Esophagus (tissue), 2 donors: Measurements from ENCODE around the gene TNFRSF21. TPM values are rescaled to one million over a fixed set of nuclear protein-coding genes. Genes with fewer than 3 reads are reported as not detected.

Experiments
- H3K27ac ChIP-seq, 2 donors: one replicate each; pipeline ENCODE4 v1.5.1; 2013; ENCODE audit warnings: low read depth in 2 of 2, mild to moderate bottlenecking in 2 of 2, inconsistent platforms in 1 of 2, low read length in 1 of 2, moderate library complexity in 1 of 2
- H3K27me3 ChIP-seq, 2 donors: one replicate each; pipeline ENCODE4 v1.6.1; 2013; ENCODE audit warnings: low read length in 2 of 2, control low read depth in 1 of 2, mild to moderate bottlenecking in 1 of 2; ENCODE audit not compliant: insufficient read depth in 2 of 2, control insufficient read depth in 1 of 2
- H3K36me3 ChIP-seq, 2 donors: one replicate each; pipeline ENCODE4 v1.6.1; 2013; ENCODE audit warnings: low read length in 1 of 2; ENCODE audit not compliant: control insufficient read depth in 2 of 2, insufficient read depth in 2 of 2
- H3K4me1 ChIP-seq, 2 donors: one replicate each; pipeline ENCODE4 v1.6.1; 2013; ENCODE audit warnings: low read length in 1 of 2; ENCODE audit not compliant: control insufficient read depth in 2 of 2, insufficient read depth in 2 of 2
- H3K4me3 ChIP-seq, 2 donors: one replicate each; pipeline ENCODE4 v1.5.1; 2013; ENCODE audit warnings: low read length in 2 of 2, mild to moderate bottlenecking in 2 of 2, low read depth in 1 of 2, moderate library complexity in 1 of 2
- H3K9me3 ChIP-seq, 2 donors: one replicate each; pipeline ENCODE4 v1.6.1; 2013; ENCODE audit warnings: mild to moderate bottlenecking in 2 of 2, low read depth in 1 of 2, low read length in 1 of 2, moderate library complexity in 1 of 2; ENCODE audit not compliant: control insufficient read depth in 2 of 2, insufficient read depth in 1 of 2
- WGBS, 2 donors: extraction: QIAGEN DNeasy Blood & Tissue Kit; methylation state at CpG; one replicate each; pipeline ENCODE4 v1.1.7; 2013; 5-methylcytosine and 5-hydroxymethylcytosine counted together
- polyA plus RNA-seq, 2 donors: library from polyadenylated mRNA; stranded (reverse); fragments of 200-250 nt; gene quantifications; one replicate each; pipeline ENCODE4 v1.2.3, GENCODE V29; 2013
- donor health status: healthy with polysubstance abuse.
- donor health status: Bipolar disorder and iron deficiency.

TNFRSF21 gene
- 10 to 100 TPM; 21.2 to 24.3 TPM for polyA plus RNA-seq

DNA sequence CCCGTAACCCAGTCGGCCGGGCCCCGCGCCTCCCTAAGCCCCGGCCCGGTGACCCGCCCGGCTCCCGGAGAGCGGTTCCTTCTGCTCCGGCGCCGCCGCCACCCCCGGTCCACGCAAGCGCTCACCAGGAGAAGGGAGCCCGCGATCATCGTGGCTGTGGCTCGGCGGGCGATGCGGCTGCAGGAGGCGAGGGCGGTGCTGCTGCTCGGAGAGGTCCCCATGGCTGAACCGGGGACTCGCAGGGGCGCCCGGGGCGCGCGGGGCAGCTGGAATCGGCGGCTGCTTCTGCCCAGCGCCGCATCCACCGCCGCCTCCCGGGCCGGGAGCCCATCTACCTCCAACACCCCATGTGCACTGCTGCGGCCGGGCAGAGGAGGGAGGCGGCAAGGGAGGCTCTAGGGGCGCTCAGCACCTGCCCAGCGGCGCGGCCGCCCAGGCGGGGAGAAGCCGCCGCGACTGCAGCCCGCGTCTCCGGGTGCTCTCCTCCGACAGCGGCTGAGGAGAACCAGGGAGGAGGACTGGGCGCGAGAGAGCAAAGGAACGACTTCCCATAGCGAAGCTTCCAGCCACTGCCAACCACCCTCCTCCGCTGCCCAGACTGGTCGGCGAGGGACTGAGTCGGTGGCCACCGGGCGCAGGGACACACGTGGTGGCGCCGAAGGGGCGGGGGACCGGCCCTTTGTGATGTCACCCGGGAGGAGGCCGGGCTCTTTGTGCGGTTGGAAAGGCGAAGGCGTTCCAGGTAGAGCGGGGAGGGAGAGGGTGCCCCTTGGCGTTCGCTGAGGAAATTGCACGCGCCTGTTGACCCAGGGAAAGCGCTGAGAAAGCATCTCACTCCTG lies at the start of gene TNFRSF21:
TSS of gene TNFRSF21 (minus strand) at position 615 of the 840 bp plus-strand sequence. CDS start at position 221, 394 bp downstream.
- Histone ChIP-seq H3K9me3 (no peaks in the 10 kb centered on the region), H3K27ac (peak within 1 kb of the TSS; percentile 61 to 80), H3K4me1 (no peaks in the 10 kb centered on the region), H3K36me3 (no peaks in the 10 kb centered on the region), H3K27me3 (no peaks in the 10 kb centered on the region), H3K4me3 (peak within 1 kb of the TSS; percentile 75 to 81)
- WGBS, 2 donors: 0 to 1% methylated on average over 76 to 86 of the region's 86 CpGs

DNA sequence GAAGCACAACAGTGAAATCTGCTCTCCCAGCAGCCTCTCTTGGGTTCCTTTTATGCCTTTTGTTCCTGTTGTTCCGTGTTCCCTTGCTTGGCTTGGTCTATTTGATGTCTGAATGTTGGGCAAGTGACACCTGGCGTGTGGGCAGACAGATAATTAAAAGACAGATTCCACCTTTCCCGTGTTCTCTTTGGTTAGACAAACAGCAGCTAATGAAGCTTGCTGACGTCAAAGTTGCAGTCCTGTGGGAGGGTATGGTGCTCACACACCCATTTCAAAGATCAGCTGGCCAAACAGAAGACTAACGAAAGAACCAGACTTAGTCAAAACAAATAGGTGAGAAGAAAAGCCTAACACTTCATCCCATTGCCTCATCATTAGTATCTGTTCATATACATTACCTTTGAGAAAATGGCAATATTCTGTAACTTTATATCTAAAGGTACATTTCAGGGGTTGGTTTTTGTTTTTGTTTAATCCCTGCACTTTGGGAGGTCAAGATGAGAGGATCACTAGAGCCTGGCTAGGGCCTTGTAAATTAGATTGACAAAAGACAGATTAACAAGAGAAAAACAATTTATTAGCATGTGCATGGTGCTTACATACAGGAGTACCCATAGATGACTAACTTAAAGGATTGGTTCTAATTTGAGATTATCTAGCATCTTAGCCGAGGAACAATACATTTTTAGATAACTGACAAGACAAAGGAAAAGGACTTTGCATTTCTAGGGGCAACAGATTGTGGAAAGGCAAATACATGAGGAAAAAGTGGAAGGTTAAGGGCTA lies 48.9 kb upstream of the TNFRSF21 start:
- Histone ChIP-seq H3K4me3 (no peak overlapping the region), H3K9me3 (no peaks in the 10 kb centered on the region), H3K4me1 (no peaks in the 10 kb centered on the region), H3K27ac (no peak overlapping the region), H3K27me3 (no peaks in the 10 kb centered on the region), H3K36me3 (no peaks in the 10 kb centered on the region)
- 63 to 67% methylated on average over 6 of the region's 6 CpGs for WGBS, 2 donors

- Histone ChIP-seq H3K27me3 (no peaks in the 10 kb centered on the region), H3K36me3 (no peaks in the 10 kb centered on the region), H3K9me3 (no peaks in the 10 kb centered on the region), H3K4me1 (no peaks in the 10 kb centered on the region), H3K27ac (no peak overlapping the region), H3K4me3 (no peak overlapping the region)
- WGBS, 2 donors: 75 to 84% methylated on average over 2 of the region's 2 CpGs
Observed at GRCh38 chr6:47357827-47358226, 48.1 kb upstream of the TNFRSF21 start.

DNA sequence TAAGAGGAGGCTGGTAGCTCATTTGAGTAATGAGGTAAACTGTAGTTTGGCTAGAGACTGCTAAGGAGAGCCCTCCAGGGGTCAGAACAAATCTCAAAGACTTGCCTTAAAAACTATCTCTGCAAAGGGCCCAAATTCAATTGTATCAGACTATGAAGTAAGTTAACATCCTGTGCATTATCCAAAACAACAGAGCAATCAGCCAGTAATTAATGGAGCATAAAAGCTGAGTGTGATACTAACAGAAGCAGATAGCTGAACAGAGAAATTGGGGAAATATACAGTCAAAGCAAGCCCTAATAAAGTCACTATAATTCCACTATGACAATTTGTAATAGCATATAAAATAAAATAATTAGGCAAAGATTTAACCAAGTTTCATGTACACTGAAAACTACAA lies 45.8 kb upstream of the TNFRSF21 start:
- no peaks in the 10 kb centered on the region for H3K4me1 ChIP-seq
- H3K9me3 ChIP-seq: no peaks in the 10 kb centered on the region
- no peaks in the 10 kb centered on the region for H3K27me3 ChIP-seq
- no peak overlapping the region for H3K4me3 ChIP-seq
- no peak overlapping the region for H3K27ac ChIP-seq
- H3K36me3 ChIP-seq: no peaks in the 10 kb centered on the region

DNA sequence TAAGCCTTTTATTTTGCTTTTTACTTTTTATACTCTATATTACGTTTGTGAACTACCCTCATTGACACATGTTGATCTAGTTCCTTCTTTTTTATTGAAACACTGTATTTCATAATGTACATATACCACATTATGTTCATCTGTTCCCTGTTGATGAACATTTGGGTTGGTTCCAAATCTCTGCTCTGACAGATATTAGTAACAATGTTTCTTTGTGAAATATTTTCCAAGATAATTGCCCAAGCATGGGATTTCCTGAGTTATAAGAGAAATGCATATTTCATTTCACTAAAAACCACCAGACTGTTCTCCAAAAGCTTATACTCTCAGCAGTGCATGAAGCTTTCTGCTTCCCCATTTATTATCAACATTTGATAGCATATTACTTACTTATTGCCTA lies 44.2 kb upstream of the TNFRSF21 start:
- Histone ChIP-seq H3K27ac (no peak overlapping the region), H3K4me3 (no peak overlapping the region), H3K4me1 (no peaks in the 10 kb centered on the region), H3K27me3 (no peaks in the 10 kb centered on the region), H3K9me3 (no peaks in the 10 kb centered on the region), H3K36me3 (no peaks in the 10 kb centered on the region)
- WGBS, 2 donors: 32 to 41% methylated on average over 1 of the region's 1 CpG

DNA sequence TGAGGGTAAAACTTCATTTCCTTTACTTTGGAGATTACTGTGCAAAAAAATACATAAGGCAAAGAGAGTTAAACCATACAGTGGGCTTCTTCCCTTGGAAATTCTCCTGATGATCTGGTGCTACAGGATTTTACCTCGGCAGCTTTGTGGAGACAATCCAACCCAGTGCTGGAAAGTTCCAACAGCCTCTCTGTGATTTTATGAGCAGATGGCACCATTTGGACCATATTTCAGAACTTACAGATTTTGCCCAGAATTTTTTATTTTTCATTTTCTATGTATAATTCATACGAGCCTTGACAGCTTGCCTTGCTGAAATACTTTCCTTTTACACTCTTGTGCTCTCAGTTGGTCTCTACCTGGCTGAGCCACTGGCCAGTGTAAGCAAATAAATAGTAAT lies 43.3 kb upstream of the TNFRSF21 start:
- no peaks in the 10 kb centered on the region for H3K4me1 ChIP-seq
- H3K9me3 ChIP-seq: peaks cover 0 to 2% of the 10 kb centered on the region in 2 donors
- 67 to 85% methylated on average over 2 of the region's 2 CpGs for WGBS, 2 donors
- H3K27ac ChIP-seq: no peak overlapping the region
- no peaks in the 10 kb centered on the region for H3K27me3 ChIP-seq
- H3K4me3 ChIP-seq: no peak overlapping the region
- H3K36me3 ChIP-seq: no peaks in the 10 kb centered on the region

DNA sequence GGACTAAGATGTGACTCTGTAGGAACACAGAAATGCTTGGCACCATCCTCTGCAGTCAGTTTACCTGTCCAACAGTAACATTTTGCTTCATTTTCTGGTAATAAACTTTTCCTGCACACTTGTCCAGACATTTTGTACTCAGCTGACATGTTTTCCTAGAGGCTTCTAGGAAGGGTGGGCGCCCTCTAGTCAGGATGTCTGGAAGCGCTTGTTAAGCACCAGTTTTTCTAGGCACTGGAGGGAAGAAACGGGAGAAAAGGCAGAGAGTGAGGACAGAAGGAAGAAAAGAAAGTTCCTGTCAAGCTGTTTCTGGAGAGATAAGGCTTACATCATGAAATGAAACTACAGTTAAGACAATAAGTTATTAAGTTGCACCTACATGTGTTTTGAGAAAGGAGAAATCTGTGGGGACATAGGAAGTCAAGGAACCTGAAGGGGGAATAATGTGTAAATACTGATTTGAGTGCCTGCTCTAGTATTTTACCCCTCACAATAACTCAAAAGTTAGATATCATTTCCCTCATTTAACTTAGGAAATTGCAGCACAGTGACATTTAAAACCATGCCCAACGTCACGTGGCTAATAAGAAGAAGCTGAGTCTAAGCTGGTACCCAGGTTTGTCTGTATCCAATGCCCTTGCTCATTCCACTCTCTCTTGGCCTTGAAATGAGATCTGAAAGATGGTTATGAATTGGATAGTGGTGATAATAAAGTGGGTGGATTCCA lies 42.7 kb upstream of the TNFRSF21 start:
- Histone ChIP-seq H3K36me3 (no peaks in the 10 kb centered on the region), H3K27me3 (no peaks in the 10 kb centered on the region), H3K4me3 (no peak overlapping the region), H3K4me1 (no peaks in the 10 kb centered on the region), H3K9me3 (peaks cover 0 to 2% of the 10 kb centered on the region in 2 donors), H3K27ac (no peak overlapping the region)
- WGBS, 2 donors: 75 to 79% methylated on average over 5 of the region's 5 CpGs

- Histone ChIP-seq H3K4me3 (no peak overlapping the region), H3K4me1 (no peaks in the 10 kb centered on the region), H3K36me3 (no peaks in the 10 kb centered on the region), H3K27me3 (no peaks in the 10 kb centered on the region), H3K9me3 (peaks cover 0 to 2% of the 10 kb centered on the region in 2 donors), H3K27ac (no peak overlapping the region)
Observed at GRCh38 chr6:47351621-47352020, 41.9 kb upstream of the TNFRSF21 start.

- peaks cover 0 to 2% of the 10 kb centered on the region in 2 donors for H3K9me3 ChIP-seq
Observed at GRCh38 chr6:47349931-47350330, 40.2 kb upstream of the TNFRSF21 start.

More at GRCh38 chr6:47349931-47350330, 40.2 kb upstream of the TNFRSF21 start:
- Histone ChIP-seq H3K4me1 (no peaks in the 10 kb centered on the region), H3K27me3 (no peaks in the 10 kb centered on the region), H3K4me3 (no peak overlapping the region), H3K27ac (no peak overlapping the region), H3K36me3 (no peaks in the 10 kb centered on the region)
- WGBS, 2 donors: 77 to 78% methylated on average over 2 of the region's 2 CpGs
